OCI-LY1 (cell line): ENCODE results near the gene LAMA3.
"Not testable (repeated sequence)": the region's sequence is repeated elsewhere in the genome, so short reads cannot be mapped to it uniquely, and the experiment has no call there.

Experiments used
- H2AFZ ChIP-seq: fragments of 200-600 bp; sonication (generic), shearing (Covaris generic); 2 replicates; pipeline ENCODE4 v1.6.0; 2014; ENCODE audit warnings: antibody characterized with exemption, mild to moderate bottlenecking, low read length
- H3F3A ChIP-seq: fragments of 200-600 bp; sonication (generic), shearing (Covaris generic); 2 replicates; pipeline ENCODE4 v1.6.0; 2014; ENCODE audit warnings: mild to moderate bottlenecking, antibody characterized with exemption, low read length, moderate library complexity; ENCODE audit not compliant: insufficient read depth
- H3K27ac ChIP-seq: fragments of 200-600 bp; sonication (generic); 2 replicates; pipeline ENCODE4 v1.5.1; 2014; ENCODE audit warnings: low read length, mixed run types, mild to moderate bottlenecking, low read depth; ENCODE audit not compliant: poor library complexity, severe bottlenecking
- H3K27me3 ChIP-seq: fragments of 200-600 bp; sonication (generic); 2 replicates; pipeline ENCODE4 v1.6.0; 2014; ENCODE audit warnings: antibody characterized with exemption, mild to moderate bottlenecking, low read length, moderate library complexity; ENCODE audit not compliant: insufficient read depth
- H3K36me3 ChIP-seq: fragments of 200-600 bp; sonication (generic); 2 replicates; pipeline ENCODE4 v1.6.1; 2014; ENCODE audit warnings: mild to moderate bottlenecking, antibody characterized with exemption, low read length, moderate library complexity, mixed read lengths; ENCODE audit not compliant: insufficient read depth
- H3K4me1 ChIP-seq: fragments of 200-600 bp; sonication (generic); 2 replicates; pipeline ENCODE4 v1.5.1; 2014; ENCODE audit warnings: mild to moderate bottlenecking, low read length, moderate library complexity; ENCODE audit not compliant: insufficient read depth, severe bottlenecking
- H3K4me2 ChIP-seq: fragments of 200-600 bp; sonication (generic), shearing (Covaris generic); 2 replicates; pipeline ENCODE4 v1.6.1; 2014; ENCODE audit warnings: low read length
- H3K4me3 ChIP-seq: fragments of 200-600 bp; sonication (generic); 2 replicates; pipeline ENCODE4 v1.5.1; 2014; ENCODE audit warnings: low read length, low read depth, mild to moderate bottlenecking, mixed read lengths; ENCODE audit not compliant: poor library complexity, severe bottlenecking
- H3K79me2 ChIP-seq: fragments of 200-600 bp; shearing (Covaris generic); 2 replicates; pipeline ENCODE4 v1.6.1; 2016; ENCODE audit warnings: mixed run types, low read length, mixed read lengths; ENCODE audit not compliant: insufficient read depth
- H3K9ac ChIP-seq: fragments of 200-600 bp; sonication (generic), shearing (Covaris generic); 2 replicates; pipeline ENCODE4 v1.6.1; 2014; ENCODE audit warnings: mild to moderate bottlenecking, low read length, mixed read lengths
- H3K9me2 ChIP-seq: fragments of 200-600 bp; sonication (generic), shearing (Covaris generic); 2 replicates; pipeline ENCODE4 v1.6.1; 2014; ENCODE audit warnings: low read depth, mild to moderate bottlenecking, low read length, mixed read lengths
- H3K9me3 ChIP-seq: fragments of 200-600 bp; shearing (Covaris generic); 2 replicates; pipeline ENCODE4 v1.6.1; 2014; ENCODE audit warnings: low read length, mixed read lengths
- H4K20me1 ChIP-seq: fragments of 200-600 bp; sonication (generic), shearing (Covaris generic); 2 replicates; pipeline ENCODE4 v1.6.0; 2016; ENCODE audit warnings: mild to moderate bottlenecking, low read length; ENCODE audit not compliant: insufficient read depth
- EZH2 ChIP-seq: fragments of 200-600 bp; sonication (generic), shearing (Covaris generic); IDR thresholded peaks from 2 replicates; pipeline ENCODE4 v1.8.0; 2017; ENCODE audit warnings: borderline replicate concordance, mixed run types, mild to moderate bottlenecking, antibody characterized with exemption, low read length, moderate library complexity, mixed read lengths
- TF ChIP-seq, protein P1 (sequence below): fragments of 200-600 bp; sonication (generic), shearing (Covaris generic); IDR thresholded peaks from 2 replicates; pipeline ENCODE4 v1.5.1; 2017; ENCODE audit warnings: mild to moderate bottlenecking, antibody characterized with exemption, low read length, moderate library complexity, mixed read lengths

Gene LAMA3

DNA sequence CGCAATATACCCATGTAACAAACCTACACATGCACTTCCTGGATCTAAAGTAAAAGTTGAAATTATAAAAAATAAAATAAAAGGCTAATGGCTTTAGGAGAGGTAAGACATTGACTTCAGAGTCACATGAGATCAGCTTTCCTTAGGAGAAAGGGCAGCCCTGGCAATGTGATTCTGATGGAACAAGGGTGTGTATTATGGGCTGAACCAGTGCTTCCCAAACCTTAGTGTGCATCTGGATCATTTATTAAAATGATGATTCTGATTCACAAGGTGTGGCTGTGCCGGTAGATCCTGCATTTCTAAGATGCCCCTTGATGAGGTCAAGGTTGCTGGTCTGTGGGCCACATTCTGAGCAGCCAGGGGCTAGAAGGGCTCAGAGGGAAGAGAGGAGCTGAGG is 42.6 kb downstream of the LAMA3 start:
- no peaks in the 10 kb centered on the region for H3K27me3 ChIP-seq
- H3K4me2 ChIP-seq = no peak overlapping the region
- no peaks in the 10 kb centered on the region for H4K20me1 ChIP-seq
- H2AFZ ChIP-seq = no peak overlapping the region
- no peak overlapping the region for H3K4me3 ChIP-seq
- no peaks in the 10 kb centered on the region for H3K79me2 ChIP-seq
- H3K9me2 ChIP-seq = no peaks in the 10 kb centered on the region
- H3K9me3 ChIP-seq = no peaks in the 10 kb centered on the region
- no peaks in the 10 kb centered on the region for H3F3A ChIP-seq
- no peak overlapping the region for H3K9ac ChIP-seq
- no peak for TF ChIP-seq EZH2
- TF ChIP-seq, protein P1, sequence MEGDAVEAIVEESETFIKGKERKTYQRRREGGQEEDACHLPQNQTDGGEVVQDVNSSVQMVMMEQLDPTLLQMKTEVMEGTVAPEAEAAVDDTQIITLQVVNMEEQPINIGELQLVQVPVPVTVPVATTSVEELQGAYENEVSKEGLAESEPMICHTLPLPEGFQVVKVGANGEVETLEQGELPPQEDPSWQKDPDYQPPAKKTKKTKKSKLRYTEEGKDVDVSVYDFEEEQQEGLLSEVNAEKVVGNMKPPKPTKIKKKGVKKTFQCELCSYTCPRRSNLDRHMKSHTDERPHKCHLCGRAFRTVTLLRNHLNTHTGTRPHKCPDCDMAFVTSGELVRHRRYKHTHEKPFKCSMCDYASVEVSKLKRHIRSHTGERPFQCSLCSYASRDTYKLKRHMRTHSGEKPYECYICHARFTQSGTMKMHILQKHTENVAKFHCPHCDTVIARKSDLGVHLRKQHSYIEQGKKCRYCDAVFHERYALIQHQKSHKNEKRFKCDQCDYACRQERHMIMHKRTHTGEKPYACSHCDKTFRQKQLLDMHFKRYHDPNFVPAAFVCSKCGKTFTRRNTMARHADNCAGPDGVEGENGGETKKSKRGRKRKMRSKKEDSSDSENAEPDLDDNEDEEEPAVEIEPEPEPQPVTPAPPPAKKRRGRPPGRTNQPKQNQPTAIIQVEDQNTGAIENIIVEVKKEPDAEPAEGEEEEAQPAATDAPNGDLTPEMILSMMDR = no peak
- H3K36me3 ChIP-seq = no peaks in the 10 kb centered on the region
- H3K4me1 ChIP-seq = no peaks in the 10 kb centered on the region
- H3K27ac ChIP-seq = no peak overlapping the region

DNA sequence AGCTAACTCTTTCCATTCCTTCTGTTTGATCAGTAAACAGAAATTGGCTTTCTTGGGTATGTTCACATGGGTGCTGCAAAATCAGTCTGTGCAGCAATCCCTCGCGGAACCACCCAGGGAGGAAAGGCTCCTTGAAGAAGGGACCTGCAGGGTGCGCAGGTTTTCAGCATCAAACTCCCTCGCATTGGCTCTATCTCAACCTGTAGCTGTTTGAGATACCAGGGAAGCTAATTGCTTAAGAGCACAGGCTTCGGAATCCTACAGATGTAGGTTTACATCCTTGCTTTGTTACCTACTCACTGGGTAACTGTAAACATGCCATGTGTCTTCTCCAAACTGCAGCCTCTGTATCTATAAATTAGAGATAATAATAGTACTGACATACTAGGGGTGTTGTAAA is 43.2 kb downstream of the LAMA3 start:
- Histone ChIP-seq H3K9me2 (no peaks in the 10 kb centered on the region), H3K9ac (no peak overlapping the region), H3K27ac (no peak overlapping the region), H2AFZ (no peak overlapping the region), H3K4me1 (no peaks in the 10 kb centered on the region), H3K4me3 (no peak overlapping the region), H3K4me2 (no peak overlapping the region), H3K79me2 (no peaks in the 10 kb centered on the region), H4K20me1 (no peaks in the 10 kb centered on the region), H3F3A (no peaks in the 10 kb centered on the region), H3K36me3 (no peaks in the 10 kb centered on the region), H3K9me3 (no peaks in the 10 kb centered on the region), H3K27me3 (no peaks in the 10 kb centered on the region)
- TF ChIP-seq EZH2 = no peak
- TF ChIP-seq, protein P1 = no peak

DNA sequence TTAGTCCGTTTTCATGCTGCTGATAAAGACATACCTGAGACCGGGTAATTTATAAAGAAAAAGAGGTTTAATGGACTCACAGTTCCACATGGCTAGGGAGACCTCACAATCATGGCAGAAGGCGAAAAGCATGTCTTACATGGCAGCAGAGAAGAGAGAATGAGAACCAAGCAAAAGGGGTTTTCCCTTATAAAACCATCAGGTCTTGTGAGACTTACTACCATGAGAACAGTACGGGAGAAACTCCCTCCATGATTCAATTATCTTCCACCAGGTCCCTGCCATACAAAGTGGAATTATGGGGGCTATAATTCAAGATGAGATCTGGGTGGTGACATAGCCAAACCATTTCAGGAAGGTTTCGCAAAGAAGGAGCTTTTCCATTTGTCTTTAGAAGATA is 44.0 kb downstream of the LAMA3 start:
- H3K4me2 ChIP-seq, H3K4me3 ChIP-seq, H3K9me3 ChIP-seq, H3K9ac ChIP-seq, H3K36me3 ChIP-seq, H3K79me2 ChIP-seq, H3K27me3 ChIP-seq, H2AFZ ChIP-seq, H3F3A ChIP-seq, H4K20me1 ChIP-seq, H3K9me2 ChIP-seq, H3K4me1 ChIP-seq, H3K27ac ChIP-seq: not testable (repeated sequence)

DNA sequence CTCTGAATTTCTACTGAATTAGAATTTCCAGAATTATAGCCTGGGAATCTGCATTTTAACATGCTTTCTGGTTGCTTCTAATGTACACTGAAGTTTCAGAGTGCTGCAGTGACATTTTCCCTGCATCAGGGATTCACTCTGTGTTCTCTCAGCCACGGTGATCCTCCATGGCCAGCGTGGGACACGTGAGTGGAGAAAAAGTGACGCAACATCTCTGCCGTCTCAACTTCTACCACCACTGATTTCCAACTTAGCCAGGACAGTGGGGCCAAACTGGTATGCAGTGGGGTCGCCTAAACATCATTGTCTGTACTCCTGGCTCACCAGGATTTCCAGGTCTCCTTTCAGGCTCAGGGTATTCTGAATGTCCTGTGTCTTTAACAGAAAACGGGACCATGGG is 44.6 kb downstream of the LAMA3 start:
- Histone ChIP-seq H3K27me3 (no peaks in the 10 kb centered on the region), H3K4me3 (no peak overlapping the region), H3K4me1 (no peaks in the 10 kb centered on the region), H2AFZ (no peak overlapping the region), H4K20me1 (no peaks in the 10 kb centered on the region), H3K79me2 (no peaks in the 10 kb centered on the region), H3K4me2 (no peak overlapping the region), H3K36me3 (no peaks in the 10 kb centered on the region), H3F3A (no peaks in the 10 kb centered on the region), H3K9me3 (no peaks in the 10 kb centered on the region), H3K9ac (no peak overlapping the region), H3K9me2 (no peaks in the 10 kb centered on the region), H3K27ac (no peak overlapping the region)
- TF ChIP-seq EZH2 = no peak
- TF ChIP-seq, protein P1 = no peak
